ENCODE data around the gene DLG2. TPM values are rescaled to one million over a fixed set of nuclear protein-coding genes. Genes with fewer than 3 reads are reported as not detected.

DLG2 gene
- total RNA-seq, 2 experiments from 2014 or later = 1.3 to 1.7 TPM

- Mint-ChIP-seq H3K4me1 (no peaks in the 10 kb centered on the region), H3K27me3 (no peaks in the 10 kb centered on the region), H3K27ac (no peak overlapping the region), H3K9me3 (no peaks in the 10 kb centered on the region), H3K36me3 (ENCODE audit: low read depth) (no peaks in the 10 kb centered on the region), H3K4me3 (no peak overlapping the region)
- POLR2A ChIA-PET = no interaction called here
- DNase-seq = no peak
- CTCF ChIA-PET = no interaction called here
Observed at GRCh38 chr11:83924795-83925542, 1702.2 kb downstream of the DLG2 start.

GRCh38 chr11:83923961-83924360, 1703.2 kb downstream of the DLG2 start:
- Mint-ChIP-seq H3K4me1 (no peaks in the 10 kb centered on the region), H3K4me3 (no peak overlapping the region), H3K27ac (no peak overlapping the region), H3K36me3 (ENCODE audit: low read depth) (no peaks in the 10 kb centered on the region), H3K27me3 (no peaks in the 10 kb centered on the region), H3K9me3 (no peaks in the 10 kb centered on the region)
- DNase-seq = no peak
- ChIA-PET CTCF (no interaction called here), POLR2A (no interaction called here)

GRCh38 chr11:83922953-83923352, 1704.2 kb downstream of the DLG2 start:
- POLR2A ChIA-PET = no interaction called here
- Mint-ChIP-seq H3K9me3 (no peaks in the 10 kb centered on the region), H3K4me3 (no peak overlapping the region), H3K27ac (no peak overlapping the region), H3K27me3 (no peaks in the 10 kb centered on the region), H3K4me1 (no peaks in the 10 kb centered on the region), H3K36me3 (ENCODE audit: low read depth) (no peaks in the 10 kb centered on the region)
- CTCF ChIA-PET = no interaction called here
- no peak for DNase-seq

GRCh38 chr11:83922318-83922717, 1704.8 kb downstream of the DLG2 start:
- POLR2A ChIA-PET = no interaction called here
- Mint-ChIP-seq H3K27ac (no peak overlapping the region), H3K27me3 (no peaks in the 10 kb centered on the region)

GRCh38 chr11:83921447-83922192, 1705.5 kb downstream of the DLG2 start:
- ChIA-PET CTCF (no interaction called here), POLR2A (no interaction called here)
- Mint-ChIP-seq H3K4me3 (no peak overlapping the region), H3K9me3 (no peaks in the 10 kb centered on the region), H3K27me3 (no peaks in the 10 kb centered on the region), H3K27ac (no peak overlapping the region), H3K36me3 (ENCODE audit: low read depth) (no peaks in the 10 kb centered on the region), H3K4me1 (no peaks in the 10 kb centered on the region)
- DNase-seq = no peak

More at GRCh38 chr11:83922318-83922717, 1704.8 kb downstream of the DLG2 start:
- Mint-ChIP-seq H3K4me1 (no peaks in the 10 kb centered on the region), H3K4me3 (no peak overlapping the region), H3K9me3 (no peaks in the 10 kb centered on the region), H3K36me3 (ENCODE audit: low read depth) (no peaks in the 10 kb centered on the region)
- no peak for DNase-seq
- CTCF ChIA-PET = no interaction called here

GRCh38 chr11:83918476-83918875, 1708.7 kb downstream of the DLG2 start:
- Mint-ChIP-seq H3K9me3 (no peaks in the 10 kb centered on the region), H3K36me3 (ENCODE audit: low read depth) (no peaks in the 10 kb centered on the region), H3K27ac (no peak overlapping the region), H3K27me3 (no peaks in the 10 kb centered on the region), H3K4me3 (no peak overlapping the region), H3K4me1 (no peaks in the 10 kb centered on the region)
- CTCF ChIA-PET = no interaction called here
- POLR2A ChIA-PET = no interaction called here
- no peak for DNase-seq

- Mint-ChIP-seq H3K27me3 (no peaks in the 10 kb centered on the region), H3K36me3 (ENCODE audit: low read depth) (no peaks in the 10 kb centered on the region), H3K4me3 (no peak overlapping the region), H3K27ac (no peak overlapping the region), H3K9me3 (no peaks in the 10 kb centered on the region), H3K4me1 (no peaks in the 10 kb centered on the region)
- POLR2A ChIA-PET = no interaction called here
- CTCF ChIA-PET = no interaction called here
- no peak for DNase-seq
Observed at GRCh38 chr11:83914995-83915394, 1712.1 kb downstream of the DLG2 start.

- H3K4me1 Mint-ChIP-seq = no peaks in the 10 kb centered on the region
- no peaks in the 10 kb centered on the region for H3K36me3 Mint-ChIP-seq (ENCODE audit: low read depth)
- H3K27me3 Mint-ChIP-seq = no peaks in the 10 kb centered on the region
- POLR2A ChIA-PET = no interaction called here
- DNase-seq = no peak
- H3K4me3 Mint-ChIP-seq = no peak overlapping the region
- CTCF ChIA-PET = no interaction called here
- no peaks in the 10 kb centered on the region for H3K9me3 Mint-ChIP-seq
- H3K27ac Mint-ChIP-seq = no peak overlapping the region
Observed at GRCh38 chr11:83909579-83910534, 1717.3 kb downstream of the DLG2 start.

GRCh38 chr11:83908298-83908856, 1718.8 kb downstream of the DLG2 start:
- CTCF ChIA-PET = no interaction called here

GRCh38 chr11:83895516-83895915, 1731.6 kb downstream of the DLG2 start:
- Mint-ChIP-seq H3K4me1 (no peaks in the 10 kb centered on the region), H3K36me3 (ENCODE audit: low read depth) (no peaks in the 10 kb centered on the region), H3K27me3 (no peaks in the 10 kb centered on the region), H3K4me3 (no peak overlapping the region), H3K9me3 (peaks cover 7% of the 10 kb centered on the region), H3K27ac (no peak overlapping the region)
- CTCF ChIA-PET = no interaction called here
- DNase-seq = no peak
- POLR2A ChIA-PET = no interaction called here

More at GRCh38 chr11:83908298-83908856, 1718.8 kb downstream of the DLG2 start:
- POLR2A ChIA-PET = no interaction called here
- H3K4me1 Mint-ChIP-seq = no peaks in the 10 kb centered on the region
- no peak overlapping the region for H3K27ac Mint-ChIP-seq
- no peak for DNase-seq
- no peaks in the 10 kb centered on the region for H3K36me3 Mint-ChIP-seq (ENCODE audit: low read depth)
- H3K27me3 Mint-ChIP-seq = no peaks in the 10 kb centered on the region
- no peaks in the 10 kb centered on the region for H3K9me3 Mint-ChIP-seq
- H3K4me3 Mint-ChIP-seq = no peak overlapping the region

GRCh38 chr11:83881428-83881827, 1745.7 kb downstream of the DLG2 start:
- CTCF ChIA-PET = no interaction called here
- Mint-ChIP-seq H3K27ac (no peak overlapping the region), H3K4me1 (no peaks in the 10 kb centered on the region), H3K4me3 (no peak overlapping the region), H3K36me3 (ENCODE audit: low read depth) (no peaks in the 10 kb centered on the region), H3K27me3 (no peaks in the 10 kb centered on the region), H3K9me3 (peaks cover 2% of the 10 kb centered on the region)
- DNase-seq = no peak
- POLR2A ChIA-PET = no interaction called here

- Mint-ChIP-seq H3K9me3 (no peaks in the 10 kb centered on the region), H3K4me1 (no peaks in the 10 kb centered on the region), H3K27ac (no peak overlapping the region), H3K27me3 (no peaks in the 10 kb centered on the region), H3K4me3 (no peak overlapping the region), H3K36me3 (ENCODE audit: low read depth) (no peaks in the 10 kb centered on the region)
- ChIA-PET CTCF (no interaction called here), POLR2A (no interaction called here)
- no peak for DNase-seq
Observed at GRCh38 chr11:83871054-83871453, 1756.1 kb downstream of the DLG2 start.

GRCh38 chr11:83866655-83867054, 1760.5 kb downstream of the DLG2 start:
- ChIA-PET POLR2A (no interaction called here), CTCF (no interaction called here)
- H3K9me3 Mint-ChIP-seq = no peaks in the 10 kb centered on the region
- H3K4me3 Mint-ChIP-seq = no peak overlapping the region
- H3K4me1 Mint-ChIP-seq = no peaks in the 10 kb centered on the region
- H3K36me3 Mint-ChIP-seq (ENCODE audit: low read depth) = no peaks in the 10 kb centered on the region
- no peaks in the 10 kb centered on the region for H3K27me3 Mint-ChIP-seq
- H3K27ac Mint-ChIP-seq = no peak overlapping the region
- no peak for DNase-seq

Data from activated CD4-positive, alpha-beta memory T cell treated with anti-CD3 and anti-CD28 coated beads, Interleukin-2, amount 10 ng/mL, durations not matched to agents 7 days and 5 days (primary cell).